Measurements from ENCODE around the gene EFCC1. TPM values are rescaled to one million over a fixed set of nuclear protein-coding genes. Genes with fewer than 3 reads are reported as not detected.

Gene EFCC1
- total and polyA plus RNA-seq, 3 donors from 2014 or later = 2.6 to 2.9 (median 2.8) TPM

GRCh38 chr3:129047553-129047839 is 46.4 kb downstream of the EFCC1 start:
- WGBS, 2 donors = 64 to 100% methylated on average over 2 to 6 of the region's 6 CpGs

GRCh38 chr3:129050556-129051295 is 49.6 kb downstream of the EFCC1 start:
- Histone ChIP-seq H3K36me3 (ENCODE audit: low read depth, missing control alignments) (no peaks in the 10 kb centered on the region), H3K4me3 (no peak overlapping the region), H3K9me3 (no peaks in the 10 kb centered on the region), H3K4me1 (peaks cover 23% of the 10 kb centered on the region), H3K27me3 (no peaks in the 10 kb centered on the region), H3K27ac (no peak overlapping the region)
- intact Hi-C loops (cut with DNase I; ENCODE audit: low total_unique reads) = no loop called here
- 93 to 100% methylated on average over 12 of the region's 12 CpGs for WGBS, 2 donors
- no peak for DNase-seq
- TF ChIP-seq CTCF (IDR thresholded peaks at IDR 0.05) (no peak), POLR2A (IDR thresholded peaks at IDR 0.05) (no peak)

More at GRCh38 chr3:129047553-129047839, 46.4 kb downstream of the EFCC1 start:
- intact Hi-C loops (cut with DNase I; ENCODE audit: low total_unique reads) = no loop called here
- no peak for TF ChIP-seq POLR2A (IDR thresholded peaks at IDR 0.05)
- no peak for TF ChIP-seq CTCF (IDR thresholded peaks at IDR 0.05)
- no peaks in the 10 kb centered on the region for H3K36me3 ChIP-seq (ENCODE audit: low read depth, missing control alignments)
- no peak overlapping the region for H3K4me3 ChIP-seq
- H3K27me3 ChIP-seq = no peaks in the 10 kb centered on the region
- no peaks in the 10 kb centered on the region for H3K9me3 ChIP-seq
- H3K4me1 ChIP-seq = peaks cover 7% of the 10 kb centered on the region
- H3K27ac ChIP-seq = no peak overlapping the region
- no peak for DNase-seq

GRCh38 chr3:129051871-129052340 is 50.8 kb downstream of the EFCC1 start:
- Histone ChIP-seq H3K4me3 (no peak overlapping the region), H3K27me3 (no peaks in the 10 kb centered on the region), H3K27ac (no peak overlapping the region), H3K4me1 (peaks cover 19% of the 10 kb centered on the region), H3K36me3 (ENCODE audit: low read depth, missing control alignments) (no peaks in the 10 kb centered on the region), H3K9me3 (no peaks in the 10 kb centered on the region)
- no peak for DNase-seq
- 59 to 66% methylated on average over 5 of the region's 5 CpGs for WGBS, 2 donors
- intact Hi-C loops (cut with DNase I; ENCODE audit: low total_unique reads) = no loop called here
- no peak for TF ChIP-seq CTCF (IDR thresholded peaks at IDR 0.05)

GRCh38 chr3:129052675-129053074 is 51.6 kb downstream of the EFCC1 start:
- H3K4me1 ChIP-seq = peaks cover 19% of the 10 kb centered on the region
- no peak for DNase-seq
- no peak overlapping the region for H3K4me3 ChIP-seq
- H3K9me3 ChIP-seq = no peaks in the 10 kb centered on the region
- no peaks in the 10 kb centered on the region for H3K36me3 ChIP-seq (ENCODE audit: low read depth, missing control alignments)
- H3K27ac ChIP-seq = peak overlapping the region; percentile 3 to 4
- no peak for TF ChIP-seq POLR2A (IDR thresholded peaks at IDR 0.05)
- no peak for TF ChIP-seq CTCF (IDR thresholded peaks at IDR 0.05)
- 62 to 74% methylated on average over 6 of the region's 6 CpGs for WGBS, 2 donors
- H3K27me3 ChIP-seq = no peaks in the 10 kb centered on the region
- intact Hi-C loops (cut with DNase I; ENCODE audit: low total_unique reads) = no loop called here

GRCh38 chr3:129054605-129055104 is 53.6 kb downstream of the EFCC1 start:
- H3K4me3 ChIP-seq = no peak overlapping the region
- no peaks in the 10 kb centered on the region for H3K9me3 ChIP-seq
- whole genome bisulfite sequencing, 2 donors = 32 to 60% methylated on average over 3 of the region's 3 CpGs
- TF ChIP-seq POLR2A (IDR thresholded peaks at IDR 0.05) = no peak
- TF ChIP-seq CTCF (IDR thresholded peaks at IDR 0.05) = no peak
- no peaks in the 10 kb centered on the region for H3K27me3 ChIP-seq
- peak overlapping the region in 1 of 2 donors; percentile 20 for H3K27ac ChIP-seq
- intact Hi-C loops (cut with DNase I; ENCODE audit: low total_unique reads) = no loop called here
- H3K4me1 ChIP-seq = peaks cover 22% of the 10 kb centered on the region
- H3K36me3 ChIP-seq (ENCODE audit: low read depth, missing control alignments) = no peaks in the 10 kb centered on the region
- no peak for DNase-seq
